Measurements from ENCODE around the gene ZNF552. TPM values are rescaled to one million over a fixed set of nuclear protein-coding genes. Genes with fewer than 3 reads are reported as not detected.

Gene ZNF552
- total RNA-seq, 4 donors from 2014 or later: 3.9 to 10.4 (median 5.4) TPM

DNA sequence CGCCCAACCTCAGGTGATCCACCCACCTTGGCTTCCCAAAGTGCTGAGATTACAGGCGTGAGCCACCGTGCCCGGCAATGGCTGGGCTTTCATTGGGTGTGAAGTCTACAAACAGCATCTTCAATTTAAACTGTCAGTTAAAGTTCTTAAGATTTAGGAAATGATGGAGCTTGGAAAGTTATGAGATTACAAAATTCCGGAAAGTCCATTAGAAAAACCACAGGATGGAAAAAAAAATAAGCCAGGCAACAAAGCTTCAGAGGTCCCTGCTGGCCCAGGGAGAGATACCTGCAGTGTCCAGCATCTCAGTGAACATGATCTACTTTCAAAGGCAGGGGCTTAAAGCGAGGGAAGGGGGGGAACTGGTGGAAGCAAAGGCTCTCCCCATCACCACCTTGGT is 10.8 kb upstream of the ZNF552 start:
- TF ChIP-seq, protein P1, sequence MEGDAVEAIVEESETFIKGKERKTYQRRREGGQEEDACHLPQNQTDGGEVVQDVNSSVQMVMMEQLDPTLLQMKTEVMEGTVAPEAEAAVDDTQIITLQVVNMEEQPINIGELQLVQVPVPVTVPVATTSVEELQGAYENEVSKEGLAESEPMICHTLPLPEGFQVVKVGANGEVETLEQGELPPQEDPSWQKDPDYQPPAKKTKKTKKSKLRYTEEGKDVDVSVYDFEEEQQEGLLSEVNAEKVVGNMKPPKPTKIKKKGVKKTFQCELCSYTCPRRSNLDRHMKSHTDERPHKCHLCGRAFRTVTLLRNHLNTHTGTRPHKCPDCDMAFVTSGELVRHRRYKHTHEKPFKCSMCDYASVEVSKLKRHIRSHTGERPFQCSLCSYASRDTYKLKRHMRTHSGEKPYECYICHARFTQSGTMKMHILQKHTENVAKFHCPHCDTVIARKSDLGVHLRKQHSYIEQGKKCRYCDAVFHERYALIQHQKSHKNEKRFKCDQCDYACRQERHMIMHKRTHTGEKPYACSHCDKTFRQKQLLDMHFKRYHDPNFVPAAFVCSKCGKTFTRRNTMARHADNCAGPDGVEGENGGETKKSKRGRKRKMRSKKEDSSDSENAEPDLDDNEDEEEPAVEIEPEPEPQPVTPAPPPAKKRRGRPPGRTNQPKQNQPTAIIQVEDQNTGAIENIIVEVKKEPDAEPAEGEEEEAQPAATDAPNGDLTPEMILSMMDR (IDR thresholded peaks at IDR 0.05; ENCODE audit: low read depth): no peak

GRCh38 chr19:57820599-57820998 is 5.9 kb upstream of the ZNF552 start:
- TF ChIP-seq, protein P1 (IDR thresholded peaks at IDR 0.05; ENCODE audit: low read depth): no peak

DNA sequence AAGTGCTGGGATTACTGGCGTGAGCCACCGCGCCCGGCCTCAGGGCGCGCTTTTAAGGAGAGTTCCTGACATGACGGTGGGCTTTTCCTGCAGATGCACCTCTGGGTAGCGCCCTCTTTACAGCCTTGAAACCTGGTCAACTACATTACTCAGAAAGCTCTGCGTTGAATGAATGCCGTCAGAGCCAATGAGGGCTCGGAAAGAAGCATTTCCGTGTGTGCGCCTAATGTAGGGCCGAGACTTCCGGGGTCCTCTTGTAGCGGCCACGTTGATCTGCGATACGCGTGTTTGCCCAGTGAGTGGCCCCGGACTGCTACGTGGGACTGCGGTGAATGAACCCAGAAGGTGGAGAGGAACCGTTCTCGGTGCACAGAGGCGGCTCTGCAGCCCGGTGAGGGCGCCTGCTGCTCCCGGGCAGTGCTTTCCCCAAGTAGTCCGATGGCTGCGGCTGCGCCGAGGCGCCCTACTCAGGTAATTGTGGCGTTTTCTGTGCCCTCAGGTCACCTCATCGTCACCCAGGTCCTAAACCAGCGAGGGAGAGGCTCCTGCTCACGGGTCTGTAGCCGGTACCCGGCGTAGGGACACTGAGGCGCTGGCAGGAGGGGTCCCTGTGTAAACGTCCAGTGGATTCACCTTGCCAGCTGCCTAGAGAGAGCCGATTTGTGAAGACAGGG is 4.9 kb upstream of the ZNF552 start:
- TF ChIP-seq, protein P1 (IDR thresholded peaks at IDR 0.05; ENCODE audit: low read depth): no peak

DNA sequence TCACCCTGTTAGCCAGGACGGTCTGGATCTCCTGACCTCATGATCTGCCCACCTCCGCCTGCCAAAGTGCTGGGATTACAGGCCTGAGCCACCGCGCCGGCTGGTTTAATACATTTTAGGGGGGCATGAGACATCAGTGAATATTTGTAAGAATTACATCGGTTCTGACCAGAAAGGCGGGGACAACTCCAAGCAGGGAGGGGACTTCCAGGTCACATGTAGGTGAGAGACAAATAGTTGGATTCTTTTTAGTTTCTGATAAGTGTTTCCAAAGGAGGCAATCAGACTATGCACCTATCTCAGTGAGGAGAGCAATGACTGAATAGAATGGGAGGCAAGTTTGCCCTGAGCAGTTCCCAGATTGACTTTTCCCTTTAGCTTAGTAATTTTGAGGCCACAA is 3.7 kb upstream of the ZNF552 start:
- TF ChIP-seq, protein P1 (IDR thresholded peaks at IDR 0.05; ENCODE audit: low read depth): no peak

- TF ChIP-seq, protein P1 (IDR thresholded peaks at IDR 0.05; ENCODE audit: low read depth): no peak
Observed at GRCh38 chr19:57817976-57818375, 3.3 kb upstream of the ZNF552 start.

GRCh38 chr19:57816652-57817051 is 1.9 kb upstream of the ZNF552 start:
- TF ChIP-seq, protein P1 (IDR thresholded peaks at IDR 0.05; ENCODE audit: low read depth): no peak

DNA sequence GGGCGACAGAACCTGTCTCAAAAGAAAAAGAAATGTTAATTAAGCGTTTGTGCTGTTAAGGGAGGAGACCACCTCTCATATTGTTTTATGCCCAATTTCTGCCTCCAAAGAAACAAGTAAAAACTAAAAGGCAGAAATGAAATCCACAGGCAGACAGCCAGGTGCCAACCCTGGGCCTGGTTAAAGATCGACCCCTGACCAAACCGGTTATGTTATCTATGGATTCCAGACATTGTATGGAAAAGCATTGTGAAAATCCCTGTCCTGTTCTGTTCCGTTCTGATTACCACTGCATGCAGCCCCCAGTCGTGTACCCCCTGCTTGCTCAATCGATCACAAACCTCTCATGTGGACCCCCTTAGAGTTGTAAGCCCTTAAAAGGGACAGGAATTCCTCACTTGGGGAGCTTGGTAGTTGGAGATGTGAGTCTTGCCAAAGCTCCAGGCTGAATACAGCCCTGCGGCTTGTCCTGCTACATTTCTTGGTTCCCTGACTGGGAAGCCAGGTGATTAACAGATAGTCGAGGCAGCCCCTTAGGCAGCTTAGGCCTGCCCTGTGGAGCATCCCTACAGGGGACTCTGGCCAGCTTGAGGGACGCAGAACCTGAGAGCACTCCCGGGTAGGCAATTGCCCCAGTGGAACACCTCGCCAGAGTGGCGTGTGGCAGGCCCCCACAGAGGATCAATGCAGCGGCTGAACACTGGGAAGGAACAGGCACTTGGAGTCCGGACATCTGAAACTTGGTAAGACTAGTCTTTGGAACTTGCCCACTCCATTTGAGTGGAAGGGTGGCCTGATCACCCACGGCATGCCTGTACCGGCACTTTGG is 748 bp upstream of the ZNF552 start:
- TF ChIP-seq, protein P1 (IDR thresholded peaks at IDR 0.05; ENCODE audit: low read depth): no peak
